Neural cell (in vitro differentiated cells): ENCODE results near the gene TIAL1.

ENCODE experiments used
- EP300 ChIP-seq: fragments of 450-650 bp; conservative IDR thresholded peaks from 2 replicates; pipeline ENCODE4 v1.6.1; 2014; ENCODE audit warnings: antibody characterized with exemption, mild to moderate bottlenecking, moderate library complexity; ENCODE audit not compliant: poor library complexity, severe bottlenecking
- EZH2 ChIP-seq: fragments of 200-600, 300-800 bp; shearing (Covaris generic), sonication (generic); IDR thresholded peaks from 2 replicates; pipeline ENCODE4 v1.6.1; 2014; ENCODE audit warnings: antibody characterized with exemption, low read length, borderline replicate concordance, mild to moderate bottlenecking; ENCODE audit not compliant: insufficient read depth, poor library complexity, severe bottlenecking
- POLR2AphosphoS5 ChIP-seq: IDR thresholded peaks from 2 replicates; pipeline ENCODE4 v1.6.1; 2012
- RAD21 ChIP-seq: fragments of 450-650 bp; conservative IDR thresholded peaks from 2 replicates; pipeline ENCODE4 v1.6.1; 2014; ENCODE audit warnings: antibody characterized with exemption, mild to moderate bottlenecking, moderate library complexity
- SMC3 ChIP-seq: fragments of 450-650 bp; conservative IDR thresholded peaks from 2 replicates; pipeline ENCODE4 v1.6.1; 2014; ENCODE audit warnings: antibody characterized with exemption, mild to moderate bottlenecking, moderate library complexity; ENCODE audit not compliant: poor library complexity
- TAF1 ChIP-seq: IDR thresholded peaks from 2 replicates; pipeline ENCODE4 v1.6.1; 2012; ENCODE audit warnings: low read depth
- TF ChIP-seq, protein P1 (sequence below): fragments of 450-650 bp; IDR thresholded peaks from 2 replicates; pipeline ENCODE4 v1.5.1; 2014; ENCODE audit warnings: antibody characterized with exemption, mild to moderate bottlenecking, moderate library complexity; ENCODE audit not compliant: poor library complexity, severe bottlenecking
- TF ChIP-seq, protein P2 (sequence below): IDR thresholded peaks from 2 replicates; pipeline ENCODE4 v1.6.1; 2012; ENCODE audit warnings: borderline replicate concordance

DNA sequence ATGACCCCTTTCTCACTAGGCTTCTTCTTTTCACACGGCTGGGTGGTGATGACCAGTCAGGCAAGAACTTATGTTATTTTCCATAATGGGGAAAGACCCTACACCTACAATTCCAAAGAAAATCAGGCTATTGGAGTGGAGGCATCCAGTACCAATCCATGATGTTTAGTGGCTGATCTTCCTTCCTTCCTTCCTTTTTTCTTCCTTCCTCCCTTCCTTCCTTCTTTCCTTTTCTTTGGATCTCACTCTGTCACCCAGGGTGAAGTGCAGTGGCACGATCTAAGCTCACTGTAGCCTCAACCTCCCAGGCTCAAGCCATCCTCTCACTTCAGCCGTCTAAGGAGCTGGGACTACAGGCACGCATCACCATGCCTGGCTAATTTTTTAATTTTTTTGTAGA lies 56.7 kb downstream of the TIAL1 start:
- TF ChIP-seq, protein P1, sequence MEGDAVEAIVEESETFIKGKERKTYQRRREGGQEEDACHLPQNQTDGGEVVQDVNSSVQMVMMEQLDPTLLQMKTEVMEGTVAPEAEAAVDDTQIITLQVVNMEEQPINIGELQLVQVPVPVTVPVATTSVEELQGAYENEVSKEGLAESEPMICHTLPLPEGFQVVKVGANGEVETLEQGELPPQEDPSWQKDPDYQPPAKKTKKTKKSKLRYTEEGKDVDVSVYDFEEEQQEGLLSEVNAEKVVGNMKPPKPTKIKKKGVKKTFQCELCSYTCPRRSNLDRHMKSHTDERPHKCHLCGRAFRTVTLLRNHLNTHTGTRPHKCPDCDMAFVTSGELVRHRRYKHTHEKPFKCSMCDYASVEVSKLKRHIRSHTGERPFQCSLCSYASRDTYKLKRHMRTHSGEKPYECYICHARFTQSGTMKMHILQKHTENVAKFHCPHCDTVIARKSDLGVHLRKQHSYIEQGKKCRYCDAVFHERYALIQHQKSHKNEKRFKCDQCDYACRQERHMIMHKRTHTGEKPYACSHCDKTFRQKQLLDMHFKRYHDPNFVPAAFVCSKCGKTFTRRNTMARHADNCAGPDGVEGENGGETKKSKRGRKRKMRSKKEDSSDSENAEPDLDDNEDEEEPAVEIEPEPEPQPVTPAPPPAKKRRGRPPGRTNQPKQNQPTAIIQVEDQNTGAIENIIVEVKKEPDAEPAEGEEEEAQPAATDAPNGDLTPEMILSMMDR, result no peak
- TF ChIP-seq EP300 (no peak), TAF1 (no peak), EZH2 (no peak), POLR2AphosphoS5 (no peak), RAD21 (no peak), SMC3 (no peak)
- TF ChIP-seq, protein P2, sequence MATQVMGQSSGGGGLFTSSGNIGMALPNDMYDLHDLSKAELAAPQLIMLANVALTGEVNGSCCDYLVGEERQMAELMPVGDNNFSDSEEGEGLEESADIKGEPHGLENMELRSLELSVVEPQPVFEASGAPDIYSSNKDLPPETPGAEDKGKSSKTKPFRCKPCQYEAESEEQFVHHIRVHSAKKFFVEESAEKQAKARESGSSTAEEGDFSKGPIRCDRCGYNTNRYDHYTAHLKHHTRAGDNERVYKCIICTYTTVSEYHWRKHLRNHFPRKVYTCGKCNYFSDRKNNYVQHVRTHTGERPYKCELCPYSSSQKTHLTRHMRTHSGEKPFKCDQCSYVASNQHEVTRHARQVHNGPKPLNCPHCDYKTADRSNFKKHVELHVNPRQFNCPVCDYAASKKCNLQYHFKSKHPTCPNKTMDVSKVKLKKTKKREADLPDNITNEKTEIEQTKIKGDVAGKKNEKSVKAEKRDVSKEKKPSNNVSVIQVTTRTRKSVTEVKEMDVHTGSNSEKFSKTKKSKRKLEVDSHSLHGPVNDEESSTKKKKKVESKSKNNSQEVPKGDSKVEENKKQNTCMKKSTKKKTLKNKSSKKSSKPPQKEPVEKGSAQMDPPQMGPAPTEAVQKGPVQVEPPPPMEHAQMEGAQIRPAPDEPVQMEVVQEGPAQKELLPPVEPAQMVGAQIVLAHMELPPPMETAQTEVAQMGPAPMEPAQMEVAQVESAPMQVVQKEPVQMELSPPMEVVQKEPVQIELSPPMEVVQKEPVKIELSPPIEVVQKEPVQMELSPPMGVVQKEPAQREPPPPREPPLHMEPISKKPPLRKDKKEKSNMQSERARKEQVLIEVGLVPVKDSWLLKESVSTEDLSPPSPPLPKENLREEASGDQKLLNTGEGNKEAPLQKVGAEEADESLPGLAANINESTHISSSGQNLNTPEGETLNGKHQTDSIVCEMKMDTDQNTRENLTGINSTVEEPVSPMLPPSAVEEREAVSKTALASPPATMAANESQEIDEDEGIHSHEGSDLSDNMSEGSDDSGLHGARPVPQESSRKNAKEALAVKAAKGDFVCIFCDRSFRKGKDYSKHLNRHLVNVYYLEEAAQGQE, result no peak
